Right hindlimb (tissue), 1 donor: ENCODE data around the gene AURKAIP1.
"Not testable (repeated sequence)": the region's sequence is repeated elsewhere in the genome, so short reads cannot be mapped to it uniquely, and the experiment has no call there.

Experiments used
- DNase-seq: peaks from one replicate; pipeline ENCODE4 v3.0.0-alpha.2; 2018

AURKAIP1 gene

DNA sequence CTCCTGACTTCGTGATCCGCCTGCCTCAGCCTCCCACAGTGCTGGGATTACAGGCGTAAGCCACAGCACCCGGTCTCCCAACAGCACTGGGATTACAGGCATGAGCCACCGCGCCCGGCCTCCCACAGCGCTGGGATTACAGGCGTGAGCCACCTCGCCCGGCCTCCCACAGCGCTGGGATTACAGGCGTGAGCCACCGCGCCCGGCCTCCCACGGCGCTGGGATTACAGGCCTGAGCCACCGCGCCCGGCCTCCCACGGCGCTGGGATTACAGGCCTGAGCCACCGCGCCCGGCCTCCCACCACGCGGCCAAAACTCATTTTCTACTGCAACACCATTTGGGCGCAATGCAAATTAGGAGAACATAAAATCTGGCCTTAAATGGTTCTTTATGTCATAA is 10.3 kb upstream of the AURKAIP1 start:
- not testable (repeated sequence) for DNase-seq

DNA sequence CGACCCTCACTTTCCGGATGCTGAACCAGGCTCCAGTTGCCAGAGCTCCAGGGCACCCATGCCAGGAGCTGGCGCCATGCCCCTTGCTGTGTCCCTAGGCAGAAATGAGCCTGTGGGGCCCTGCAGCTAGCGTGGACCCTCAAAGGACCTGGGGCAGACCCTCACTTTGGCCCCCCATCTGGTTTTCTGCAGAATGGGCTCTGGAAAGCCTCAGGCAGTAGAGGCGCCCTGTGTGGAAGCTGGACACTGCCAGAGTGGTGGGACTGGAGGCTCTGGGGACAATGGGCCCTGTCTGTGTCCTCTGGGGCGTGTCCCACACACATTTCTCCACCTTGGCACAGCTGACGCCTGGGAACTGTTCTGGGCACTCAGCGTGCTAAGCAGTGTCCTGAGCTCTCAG is 6.3 kb upstream of the AURKAIP1 start:
- no peak for DNase-seq

DNA sequence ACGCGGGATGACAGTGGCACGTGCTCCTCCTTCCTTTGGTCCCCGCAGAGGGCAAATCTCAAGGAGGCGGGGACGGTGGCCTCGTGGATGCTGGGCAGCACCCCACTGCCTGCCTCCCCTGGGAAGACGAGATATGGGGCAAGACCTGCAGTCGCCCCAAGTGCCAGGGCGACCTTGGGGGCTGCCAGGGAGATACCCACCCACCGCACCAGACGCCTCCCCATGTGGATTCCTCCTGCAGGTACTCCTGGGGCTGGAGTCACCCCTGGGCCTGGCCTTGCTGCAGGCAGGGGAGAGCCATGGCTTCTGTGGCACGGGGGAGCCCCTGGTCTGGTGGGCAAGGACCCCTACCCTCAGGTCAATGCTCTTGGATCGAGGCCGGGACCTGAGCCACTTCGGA is 5.9 kb upstream of the AURKAIP1 start:
- DNase-seq: no peak

DNA sequence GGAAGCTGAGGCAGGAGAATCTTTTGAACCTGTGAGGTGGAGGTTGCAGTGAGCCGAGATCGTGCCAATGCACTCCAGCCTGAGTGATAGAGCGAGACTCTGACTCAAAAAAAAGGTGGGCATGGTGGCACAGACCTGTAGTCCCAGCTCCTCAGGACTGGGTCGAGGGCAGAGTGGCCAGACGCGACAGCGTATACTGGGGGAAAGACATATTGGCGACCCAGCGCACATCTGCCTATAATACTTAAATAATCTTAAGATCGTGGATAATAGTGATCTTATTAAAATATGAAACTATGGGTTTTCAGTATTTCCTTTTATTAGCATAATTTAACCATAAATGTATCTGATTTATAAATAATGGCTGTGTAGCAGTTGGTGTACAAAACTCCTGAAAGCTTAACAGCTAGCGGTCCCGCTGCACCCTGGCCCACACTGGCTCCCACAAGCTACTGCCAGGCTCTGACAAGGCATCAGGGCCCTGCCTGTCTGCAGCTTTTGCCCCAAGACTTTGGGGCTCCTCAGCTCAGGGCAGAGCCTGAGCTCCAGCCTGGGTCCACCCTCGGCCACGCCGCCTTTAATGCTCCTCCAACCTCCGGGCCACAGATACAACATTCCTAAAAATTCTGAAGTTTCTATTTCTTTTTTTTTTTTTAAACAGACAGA is 2.7 kb upstream of the AURKAIP1 start:
- DNase-seq: no peak

DNA sequence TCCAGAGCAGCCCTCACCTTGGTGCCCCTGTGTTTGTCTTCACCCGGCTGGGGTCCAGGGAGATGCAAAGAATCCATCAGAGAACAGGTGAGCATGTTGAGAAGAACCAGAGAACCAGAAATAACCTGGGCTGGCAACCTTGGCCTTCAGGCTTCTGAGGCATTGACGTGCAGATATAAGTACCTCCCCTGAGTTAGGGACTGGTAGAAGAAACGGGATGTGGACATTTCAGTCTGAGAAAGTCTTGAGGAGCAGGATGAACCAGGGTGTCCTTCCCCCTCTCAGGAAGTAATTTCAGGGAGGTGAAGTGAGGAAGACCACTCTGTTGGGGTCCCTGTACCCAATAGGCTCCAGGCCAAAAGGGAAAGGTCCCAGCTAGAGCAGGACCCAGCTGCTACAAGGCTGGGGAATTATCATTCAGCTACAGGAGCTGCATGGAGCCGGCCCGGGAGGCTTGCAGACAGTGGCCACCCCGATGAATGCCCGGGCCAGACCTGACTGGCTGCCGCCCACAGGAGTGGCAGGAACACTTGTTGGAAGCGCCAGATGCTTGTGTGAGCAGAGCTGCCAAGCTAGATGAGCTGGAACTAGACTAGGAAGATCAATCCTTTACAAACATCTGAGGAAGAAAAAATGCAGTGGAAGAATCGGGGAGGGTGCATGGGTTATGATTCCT is 1.7 kb upstream of the AURKAIP1 start:
- DNase-seq: no peak

DNA sequence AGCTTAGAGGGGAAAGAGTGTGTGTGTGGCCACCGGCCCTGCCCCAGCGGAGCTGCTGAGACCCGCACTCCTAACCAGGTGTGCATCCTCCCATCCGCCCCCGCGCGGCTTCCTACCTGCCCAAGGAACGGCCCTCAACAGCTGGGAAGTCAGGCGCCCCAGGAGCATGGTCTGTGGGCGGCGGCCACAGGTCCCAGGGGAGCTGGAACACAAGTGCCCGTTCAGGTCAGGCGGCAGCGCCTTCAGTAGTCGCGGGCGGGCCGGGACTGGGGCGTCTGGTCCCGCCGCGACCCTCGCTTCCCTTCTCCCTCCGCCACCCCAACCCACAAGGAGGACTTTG is 448 bp downstream of the AURKAIP1 start:
- DNase-seq: no peak

DNA sequence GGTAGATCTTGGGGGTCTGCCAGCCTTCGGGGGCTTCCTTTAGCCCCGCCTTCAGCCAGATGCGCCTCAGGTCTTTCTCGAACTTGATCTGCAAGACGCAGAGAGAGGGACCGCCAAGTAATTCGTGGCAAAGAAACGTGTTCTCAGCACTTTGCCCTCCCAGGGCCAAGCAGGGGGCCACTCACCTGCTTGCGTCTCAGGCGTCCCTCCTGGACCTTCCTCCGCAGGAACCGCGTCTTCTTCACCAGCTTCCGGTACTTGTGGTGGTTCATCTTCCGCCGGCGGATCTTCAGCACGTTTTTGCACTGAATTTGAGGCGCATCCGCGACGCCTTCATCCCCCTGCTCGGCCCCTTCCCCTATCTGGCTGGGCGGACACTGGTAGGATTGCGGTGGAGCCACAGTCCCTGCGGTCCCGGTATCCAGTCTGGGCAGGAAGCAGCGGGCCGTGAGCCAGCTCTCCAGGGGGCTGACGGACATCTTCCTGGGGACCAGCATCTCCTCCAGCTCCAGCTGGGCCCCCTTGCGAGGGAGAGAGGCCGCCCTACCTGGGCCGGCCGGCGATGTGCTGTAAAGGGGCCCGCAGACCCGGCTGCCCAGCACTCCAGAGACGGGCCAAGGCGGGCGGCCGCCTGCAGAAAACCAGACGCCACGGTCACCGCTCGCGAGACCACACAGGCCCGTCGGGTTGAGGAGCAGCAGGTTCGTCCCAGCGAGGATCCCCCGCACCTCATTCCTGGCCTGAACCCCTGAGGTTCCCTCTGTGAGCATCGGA is 1.0 kb downstream of the AURKAIP1 start:
- peak; percentile 28 for DNase-seq

DNA sequence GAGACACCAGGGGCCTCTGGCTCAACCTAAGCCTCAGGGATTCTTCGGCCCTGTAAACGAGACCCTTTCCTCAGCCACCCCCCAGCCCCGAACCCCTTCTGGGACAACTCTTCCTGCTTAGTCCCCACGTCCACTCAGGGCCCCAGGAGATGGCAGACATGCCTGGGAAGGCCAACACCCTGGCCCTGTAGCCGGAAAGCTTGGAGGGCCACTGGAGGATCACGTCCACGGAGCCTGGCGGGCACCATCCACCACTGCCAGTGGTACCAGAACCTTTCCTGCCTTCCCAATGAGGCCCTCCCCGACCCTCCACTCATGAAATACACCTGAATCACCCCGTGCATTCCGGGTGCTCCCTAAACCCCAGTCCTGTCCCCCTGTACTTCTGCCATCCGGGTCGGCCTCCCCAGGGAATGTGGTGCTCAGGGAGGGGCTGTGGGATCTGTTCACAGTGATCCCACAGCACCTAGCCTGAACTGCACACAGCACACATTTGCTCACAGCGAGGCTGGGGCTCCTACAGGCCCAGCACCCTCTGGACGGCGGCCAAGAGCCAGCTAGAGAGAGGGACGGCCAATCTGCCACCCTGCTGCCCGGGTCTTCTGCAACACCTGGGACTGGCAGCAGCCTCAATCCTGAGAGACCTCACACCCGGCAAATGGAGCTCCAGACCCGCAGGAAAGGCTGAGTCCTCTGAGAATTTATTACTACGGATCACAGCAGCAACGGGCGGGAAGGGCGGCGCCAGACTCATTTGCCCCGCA is 1.8 kb downstream of the AURKAIP1 start:
- peak; percentile 29 for DNase-seq

DNA sequence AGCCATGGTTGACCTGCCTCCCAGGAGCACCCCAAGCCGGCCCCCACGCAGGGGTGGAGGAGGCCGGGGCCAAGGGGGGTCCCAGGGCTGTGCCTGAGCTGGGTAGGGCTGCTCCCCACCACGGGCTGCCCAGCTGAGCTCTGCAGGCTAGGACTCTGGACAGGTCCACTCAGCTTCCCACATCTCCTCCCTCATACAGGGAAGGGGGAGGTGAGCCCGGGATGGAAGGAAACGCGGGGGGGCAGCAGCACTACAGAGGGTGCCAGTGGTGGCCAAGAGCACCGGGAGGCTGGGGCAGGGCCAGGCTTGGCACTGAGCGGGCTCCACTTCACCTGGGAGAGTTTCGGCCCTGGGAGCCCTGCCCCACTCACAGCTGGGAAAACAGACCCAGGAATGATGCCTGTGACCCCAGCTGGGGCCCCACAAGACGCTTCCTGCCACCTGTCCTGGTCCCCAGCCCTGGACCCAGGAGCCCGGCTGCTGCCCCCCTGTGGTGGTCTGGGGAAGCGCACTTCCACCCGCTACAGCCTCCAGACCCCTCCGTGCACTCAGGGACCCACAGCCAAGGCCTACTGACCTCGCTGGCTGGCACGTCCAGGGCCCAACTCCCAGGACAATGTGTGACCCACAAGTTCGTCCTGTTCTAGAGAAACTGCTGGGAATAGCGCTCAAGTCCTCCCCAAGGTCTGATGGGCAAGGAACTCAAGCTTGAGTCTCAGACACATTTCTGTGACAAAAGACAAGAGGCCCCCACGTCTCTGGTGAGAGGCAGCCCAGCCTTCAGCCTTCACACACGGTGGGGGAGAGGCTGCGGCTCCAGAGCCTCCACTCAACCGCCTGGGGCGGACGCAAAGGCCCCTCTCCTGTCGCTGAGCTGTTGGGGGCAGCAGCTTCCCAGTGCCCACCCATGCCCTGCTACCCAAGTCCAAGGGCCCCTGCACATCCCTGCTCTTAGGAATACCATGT is 3.0 kb downstream of the AURKAIP1 start:
- peak; percentile 79 for DNase-seq

DNA sequence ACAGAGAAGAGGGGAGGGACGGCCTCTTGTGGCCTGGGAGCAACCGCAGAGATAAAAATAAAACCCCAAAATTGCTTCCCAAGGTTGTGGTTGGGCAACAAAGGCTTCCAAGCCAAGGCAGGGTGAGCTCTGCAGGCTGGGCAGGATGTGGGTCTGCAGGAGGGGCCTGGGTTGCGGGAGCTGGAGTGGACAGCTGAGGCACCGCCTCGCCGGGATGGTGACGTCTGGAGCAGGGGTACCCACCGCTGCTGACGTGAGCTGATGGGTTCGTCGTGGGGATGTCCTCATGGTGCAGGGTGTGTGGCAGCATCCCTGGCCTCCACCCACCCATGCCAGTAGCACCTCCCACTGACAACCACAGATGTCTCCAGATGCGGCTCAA is 3.7 kb downstream of the AURKAIP1 start:
- DNase-seq: peak; percentile 70

DNA sequence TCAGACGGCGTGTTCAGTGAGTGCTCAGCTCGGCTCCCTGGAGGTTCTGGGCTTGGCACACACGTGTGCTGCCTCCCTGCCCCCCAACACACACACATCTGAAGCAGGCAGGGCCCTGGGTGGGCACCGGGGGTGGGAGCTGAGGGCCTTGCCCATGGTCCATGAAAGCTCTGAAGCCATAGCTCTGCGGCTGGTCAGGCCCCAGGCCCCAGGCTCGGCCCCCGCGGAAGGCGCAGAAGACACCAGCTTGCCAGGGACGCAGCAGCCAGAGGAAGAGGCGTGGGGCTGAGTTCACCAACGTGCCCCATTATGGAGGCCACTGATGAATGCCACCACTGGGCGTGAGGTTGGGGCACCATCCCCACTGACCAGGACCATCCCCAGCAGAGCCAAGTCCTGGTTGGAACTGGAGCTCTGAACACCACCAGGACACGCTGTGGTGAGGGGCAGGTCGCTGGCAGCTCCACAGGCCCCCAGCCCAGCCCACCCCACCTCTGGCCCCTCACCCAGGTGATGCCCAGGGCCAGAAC is 4.2 kb downstream of the AURKAIP1 start:
- no peak for DNase-seq

DNA sequence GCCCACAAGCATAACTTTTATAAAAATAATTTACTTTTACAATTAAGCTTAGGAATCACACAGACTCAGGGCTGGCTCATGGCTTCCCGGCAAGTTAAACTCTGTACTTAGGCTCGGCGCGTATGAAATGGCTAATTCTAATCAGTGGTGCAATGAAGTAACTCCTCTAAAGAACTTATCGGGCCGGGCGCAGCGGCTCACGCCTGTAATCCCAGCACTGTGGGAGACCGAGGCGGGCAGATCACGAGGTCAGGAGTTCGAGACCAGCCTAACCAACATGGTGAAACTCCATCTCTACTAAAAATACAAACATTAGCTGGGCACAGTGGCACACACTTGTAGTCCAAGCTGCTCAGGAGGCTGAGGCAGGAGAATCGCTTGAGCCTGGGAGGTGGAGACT is 4.9 kb downstream of the AURKAIP1 start:
- DNase-seq: not testable (repeated sequence)

DNA sequence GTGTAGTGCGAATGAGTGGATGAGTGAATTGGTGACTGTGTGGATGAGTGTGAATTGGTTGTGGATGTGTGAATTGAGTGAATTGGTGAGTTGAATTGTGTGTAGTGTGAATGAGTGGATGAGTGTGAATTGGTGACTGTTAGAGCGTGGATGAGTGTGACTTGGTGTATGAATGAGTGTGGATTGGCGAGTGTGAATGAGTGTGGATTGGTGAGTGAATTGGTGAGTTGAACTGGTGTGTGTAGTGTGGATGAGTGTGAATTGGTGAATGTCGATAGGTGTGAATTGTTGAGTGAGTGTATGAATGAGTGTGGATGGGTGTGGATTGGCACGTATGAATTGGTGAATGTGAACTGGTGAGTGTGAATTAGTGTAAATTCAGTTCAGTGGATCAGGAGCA is 7.7 kb downstream of the AURKAIP1 start:
- DNase-seq: no peak

DNA sequence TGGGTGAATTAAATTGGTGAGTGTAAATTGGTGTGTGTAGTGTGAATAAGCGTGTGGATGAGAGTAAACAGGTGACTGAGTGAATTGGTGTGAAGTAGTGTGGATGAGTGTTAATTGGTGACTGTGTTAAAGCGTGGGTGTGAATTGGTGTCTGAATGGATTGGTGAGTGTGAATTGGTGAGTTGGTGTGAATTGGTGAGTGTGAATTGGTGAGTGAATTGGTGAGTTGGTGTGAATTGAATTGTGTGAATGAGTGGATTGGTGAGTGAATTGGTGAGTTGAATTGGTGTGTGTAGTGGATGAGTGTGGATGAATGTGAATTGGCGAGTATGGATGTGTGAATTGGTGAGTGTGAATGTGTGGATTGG is 8.3 kb downstream of the AURKAIP1 start:
- no peak for DNase-seq

DNA sequence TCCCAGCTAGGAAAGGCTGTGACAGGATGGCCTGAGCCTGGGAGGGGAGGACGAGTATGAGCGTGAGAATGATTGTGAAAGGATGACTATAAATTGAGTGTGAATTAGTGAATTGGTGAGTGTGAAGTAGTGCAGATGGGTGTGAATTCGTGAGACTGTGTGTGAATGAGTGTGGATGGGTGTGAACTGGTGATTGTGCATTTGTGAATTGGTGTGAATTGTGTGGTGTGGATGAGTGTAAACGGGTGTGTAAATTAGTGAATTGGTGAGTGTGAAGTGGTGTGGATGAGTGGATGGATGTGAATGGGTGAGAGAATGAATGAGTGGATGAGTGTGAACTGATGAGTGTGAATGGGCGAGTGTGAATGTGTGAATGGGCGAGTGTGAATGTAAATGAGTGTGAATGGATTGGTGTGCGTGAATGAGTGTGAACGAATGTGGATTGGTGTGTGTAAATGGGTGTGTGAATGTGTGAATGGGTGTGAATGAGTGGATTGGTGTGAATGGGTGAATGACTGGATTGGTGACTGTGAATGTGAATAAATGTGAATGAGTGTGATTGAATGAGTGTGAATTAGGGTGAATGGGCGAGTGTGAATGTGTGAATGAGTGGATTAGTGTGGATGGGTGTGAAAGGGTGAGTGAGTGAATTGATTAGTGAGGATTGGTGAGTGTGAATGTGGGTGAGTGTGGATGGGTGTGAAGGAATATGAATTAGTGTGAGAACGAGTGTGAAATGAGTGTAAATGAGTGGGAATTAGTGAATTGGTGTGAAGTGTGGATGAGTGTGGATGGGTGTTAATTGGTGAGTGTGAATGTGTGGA is 8.9 kb downstream of the AURKAIP1 start:
- DNase-seq: no peak

DNA sequence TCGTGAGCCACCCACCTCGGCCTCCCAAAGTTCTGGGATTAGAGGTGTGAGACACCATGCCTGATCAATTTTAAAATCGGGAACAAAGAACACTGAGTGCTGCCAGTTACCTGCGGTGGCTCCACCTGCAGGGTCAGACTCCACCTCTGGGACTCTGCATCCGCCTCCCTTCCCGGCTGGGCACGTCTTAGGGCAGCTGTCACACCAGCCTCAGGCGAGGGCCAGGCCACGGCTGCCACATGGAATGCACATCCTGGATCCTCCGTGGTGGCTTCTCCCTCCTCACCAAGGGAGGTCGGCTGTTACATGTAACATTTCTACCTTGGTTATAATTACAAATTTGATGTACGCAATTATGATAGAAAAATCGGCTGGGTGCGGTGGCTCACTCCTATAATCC is 10.7 kb downstream of the AURKAIP1 start:
- no peak for DNase-seq

DNA sequence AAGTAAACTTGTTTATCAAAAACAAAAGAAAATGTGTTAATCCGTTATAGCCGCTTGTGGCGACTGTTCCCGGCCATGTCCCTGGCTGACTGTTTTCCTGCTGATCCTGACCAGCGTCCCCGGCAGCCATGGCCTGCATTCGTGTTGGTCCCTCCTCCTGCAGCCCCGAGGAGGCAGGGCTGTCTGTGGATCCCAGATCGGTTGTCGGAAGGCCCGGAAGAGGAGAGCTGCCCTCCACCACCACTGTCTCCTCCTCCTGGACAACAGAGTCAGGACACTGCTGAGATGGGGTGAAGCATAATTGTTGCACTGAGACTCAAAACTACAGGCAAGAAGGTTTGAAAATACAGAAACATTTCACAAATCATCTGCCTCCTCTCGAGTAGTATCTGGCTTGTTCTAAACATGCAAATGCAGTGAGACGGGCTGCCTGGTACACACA is 13.0 kb downstream of the AURKAIP1 start:
- DNase-seq: peak; percentile 81

DNA sequence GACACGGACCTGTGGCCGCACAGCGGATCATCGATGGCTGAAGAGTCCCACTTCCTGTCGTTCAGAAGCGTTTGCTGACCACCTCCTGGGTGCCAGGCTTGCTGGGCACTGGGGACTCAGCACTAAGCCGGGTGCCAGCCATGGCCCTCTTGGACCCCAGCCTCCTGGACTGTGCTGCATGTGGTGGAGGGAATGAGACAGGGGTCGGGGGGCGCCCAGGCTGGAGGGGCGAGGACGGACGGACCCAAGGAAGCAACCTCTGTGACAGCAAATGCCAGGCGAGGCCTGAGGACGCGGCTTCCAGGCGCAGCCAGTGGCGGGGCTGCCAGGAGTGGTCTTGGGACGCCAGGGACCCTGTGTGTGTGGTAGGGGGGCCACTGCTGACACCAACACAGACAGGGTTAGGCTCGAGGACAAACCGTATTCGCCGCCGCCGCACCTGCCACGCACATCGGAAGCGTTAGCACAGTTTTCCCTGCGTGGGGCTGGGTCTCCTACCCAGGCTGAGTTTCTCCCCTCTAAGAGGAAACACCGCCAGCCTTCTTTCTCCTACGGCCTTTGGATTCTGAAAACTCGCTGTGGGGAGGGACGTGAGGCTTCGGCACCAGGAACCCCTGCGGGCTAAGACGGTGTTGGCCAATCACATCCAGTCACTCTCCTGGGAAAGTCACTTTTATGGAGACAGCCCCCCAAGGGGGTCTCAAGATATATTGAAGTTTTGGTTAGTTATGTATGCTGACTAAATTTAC is 13.6 kb downstream of the AURKAIP1 start:
- peak; percentile 25 for DNase-seq

DNA sequence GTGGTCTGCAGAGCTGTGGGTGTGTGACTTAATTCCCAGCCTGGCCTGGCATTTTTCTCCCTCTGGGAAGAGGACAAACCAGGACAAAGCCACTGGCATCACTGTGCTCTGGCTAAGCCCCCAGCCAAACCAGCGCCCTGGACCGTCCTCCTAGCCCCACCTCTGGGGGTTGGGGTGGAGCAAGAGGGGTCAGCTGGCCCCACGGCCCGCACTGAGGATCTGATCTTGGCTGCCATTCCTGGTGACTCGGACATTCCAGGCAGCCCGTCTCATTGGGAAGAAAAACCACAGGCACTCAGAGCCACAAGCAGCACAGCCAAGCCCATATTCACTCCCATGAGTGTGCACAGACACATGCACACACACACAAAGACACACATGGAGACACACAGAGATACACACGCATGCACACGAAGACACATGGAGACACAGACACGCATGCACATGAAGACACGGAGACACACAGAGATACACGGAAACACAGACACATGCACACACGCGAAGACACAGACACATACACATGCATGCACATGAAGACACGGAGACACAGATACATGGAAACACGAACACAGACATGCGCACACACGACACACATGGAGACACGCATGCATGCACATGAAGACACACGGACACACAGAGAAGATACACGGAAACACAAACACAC is 14.4 kb downstream of the AURKAIP1 start:
- peak; percentile 80 for DNase-seq
